Forelimb muscle (tissue), 1 donor: ENCODE data around the gene IMMP2L. TPM values are rescaled to one million over a fixed set of nuclear protein-coding genes. Genes with fewer than 3 reads are reported as not detected.

Experiments used
- DNase-seq: peaks from one replicate; pipeline ENCODE4 v3.0.0-alpha.2; 2013; ENCODE audit warnings: low read depth
- polyA plus RNA-seq: library from polyadenylated mRNA; unstranded; fragments of 120-200 nt; gene quantifications from one replicate; pipeline ENCODE4 v1.2.1, GENCODE V29; 2013; ENCODE audit not compliant: insufficient read length

IMMP2L gene
- polyA plus RNA-seq, 1 donor = 15.3 TPM

DNA sequence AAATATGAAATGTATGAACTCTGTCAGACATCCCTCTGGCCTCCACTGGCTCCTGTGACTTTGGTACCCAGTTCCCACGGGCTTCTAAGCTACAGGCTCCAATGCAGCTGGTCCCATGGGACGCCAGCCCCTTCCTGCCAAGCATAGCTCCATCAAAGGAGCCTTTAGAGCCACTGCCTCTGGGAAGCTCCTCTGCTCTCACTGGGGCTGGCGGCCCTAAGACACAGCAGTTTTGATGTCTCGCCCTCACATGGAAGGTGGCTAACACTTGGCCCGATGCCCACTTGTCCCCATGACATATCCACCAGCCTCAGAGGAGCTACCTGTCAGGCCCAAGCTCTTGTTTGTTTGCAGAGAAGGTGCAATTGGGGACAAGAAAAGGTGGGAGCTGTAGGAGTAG, 925.0 kb downstream of the IMMP2L start:
- DNase-seq = no peak

DNA sequence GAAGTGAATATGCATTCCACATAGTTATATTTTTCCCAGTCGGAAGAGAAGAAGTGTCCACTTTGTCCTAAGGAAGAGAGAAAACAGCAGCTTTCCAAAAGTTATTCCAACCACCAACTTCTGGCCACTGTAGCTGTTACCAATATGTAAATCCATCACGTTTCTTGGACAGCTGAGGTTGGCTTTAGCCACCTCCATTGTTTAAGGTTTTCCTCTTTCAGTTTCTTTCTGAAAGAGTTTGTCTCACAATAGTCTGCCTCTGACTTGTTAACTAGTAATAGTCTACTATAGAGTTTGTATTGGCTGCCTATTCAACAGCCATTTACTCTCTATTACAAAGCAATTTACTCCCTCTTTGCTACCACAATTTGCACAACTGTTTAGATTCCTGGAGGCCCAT, 929.0 kb downstream of the IMMP2L start:
- no peak for DNase-seq

DNA sequence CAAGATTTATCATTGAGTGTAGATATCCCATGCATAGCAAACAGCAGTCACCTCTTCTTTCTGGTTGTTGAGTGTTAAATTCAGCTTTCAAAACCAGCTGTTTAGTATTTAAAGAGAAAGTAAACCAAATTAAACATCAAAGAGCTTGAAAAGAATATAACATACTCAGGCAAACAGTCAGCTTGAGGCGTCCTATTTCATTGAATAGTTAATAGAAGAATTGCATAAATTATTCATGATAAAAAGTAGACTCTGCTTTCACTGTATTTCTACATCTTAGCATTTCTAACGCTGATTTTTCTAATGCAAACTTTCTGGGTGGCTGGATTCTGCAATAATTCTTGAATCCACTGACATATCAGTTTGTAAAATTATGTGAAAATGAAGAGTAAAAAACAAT, 935.9 kb downstream of the IMMP2L start:
- no peak for DNase-seq

DNA sequence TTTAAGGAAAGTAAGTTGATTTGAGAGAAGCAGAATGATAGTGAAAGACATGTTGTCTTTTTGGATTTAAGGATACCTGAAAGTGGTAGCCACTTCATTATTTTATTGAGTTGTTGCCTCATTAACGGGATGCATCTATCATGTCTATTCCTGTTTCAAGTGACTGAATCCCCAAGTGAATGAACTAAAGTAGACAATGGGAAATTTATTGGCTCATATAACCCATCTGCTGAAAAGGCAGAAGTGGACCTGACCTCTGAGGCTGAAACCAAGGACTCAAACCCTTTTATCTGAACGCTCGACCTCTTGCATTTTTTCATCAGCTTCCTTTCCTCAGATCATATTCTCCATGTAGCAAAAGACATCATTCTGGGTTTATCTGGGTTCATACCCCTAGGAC, 937.0 kb downstream of the IMMP2L start:
- DNase-seq = no peak

DNA sequence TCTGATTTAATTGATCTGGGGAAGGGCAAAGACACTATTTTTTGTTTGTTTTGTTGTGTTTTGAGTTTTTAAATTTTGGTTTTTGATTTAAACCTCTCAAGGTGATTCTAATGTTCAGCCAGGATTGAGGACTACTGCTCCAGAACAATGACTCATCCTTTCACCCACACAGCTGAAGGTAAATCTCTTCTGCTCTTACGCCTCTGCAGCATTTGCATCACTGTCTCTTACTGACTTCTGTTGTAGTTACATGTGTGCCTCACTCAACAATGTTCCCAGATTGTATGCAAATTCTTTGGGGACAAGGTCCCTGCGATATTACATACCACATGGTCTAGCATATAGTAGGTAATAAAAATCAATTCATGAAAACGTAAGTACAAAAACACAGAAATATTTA, 938.9 kb downstream of the IMMP2L start:
- DNase-seq = no peak

DNA sequence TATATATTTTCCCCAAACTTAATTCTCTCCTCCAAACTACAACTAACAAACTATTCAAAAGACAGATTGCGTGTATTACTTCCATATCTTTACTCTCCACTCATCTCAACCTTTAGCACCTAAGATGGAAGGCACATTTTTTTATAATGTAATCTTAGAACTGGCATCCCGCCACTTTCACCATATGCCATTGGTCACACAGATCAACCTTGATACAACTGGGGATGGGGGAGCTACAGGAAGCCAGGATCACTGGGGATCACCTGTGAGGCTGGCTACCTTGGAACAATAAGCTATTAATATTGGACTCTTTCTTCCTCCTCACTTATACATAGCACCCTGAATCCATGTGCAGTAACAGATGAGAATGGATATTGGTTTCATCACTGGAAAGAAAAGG, 941.0 kb downstream of the IMMP2L start:
- no peak for DNase-seq

DNA sequence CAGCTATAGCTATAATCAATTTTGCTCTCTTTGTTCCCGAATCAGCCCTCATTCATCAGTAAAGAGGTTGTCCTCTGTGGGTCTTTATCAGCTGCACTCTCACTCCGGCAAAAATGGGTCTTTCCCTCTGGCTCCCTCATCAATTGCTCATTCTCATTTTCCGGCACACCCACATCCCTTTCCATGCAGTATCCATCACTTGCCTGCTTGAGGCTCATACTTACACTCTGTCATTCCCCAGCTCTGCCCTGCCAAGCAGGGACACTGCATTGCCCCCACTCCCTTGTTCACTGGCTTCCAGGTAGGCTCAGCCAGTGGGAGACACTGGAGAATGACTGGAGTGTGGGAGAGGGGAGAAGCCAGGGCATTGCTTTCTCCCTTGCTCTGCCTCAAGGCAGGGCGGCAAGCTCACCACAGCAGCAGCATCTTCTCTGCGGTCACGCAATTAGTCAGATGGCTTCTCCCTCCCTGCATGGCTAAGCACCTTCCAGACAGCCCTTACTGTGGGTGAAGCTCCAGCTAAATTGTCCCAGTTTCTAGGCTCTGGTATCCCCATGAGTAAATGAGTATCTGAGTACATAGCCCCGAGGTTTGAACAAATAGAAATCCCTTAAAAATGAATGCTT, 942.1 kb downstream of the IMMP2L start:
- no peak for DNase-seq
